Activated T-helper 1 cell treated with Interleukin-2 at 50 U/mL for 16 hours (primary cell): Measurements from ENCODE around the gene RGS10.

Experiments
- DNase-seq: peaks from one replicate; pipeline ENCODE4 v3.0.0-alpha.2; 2020; ENCODE audit warnings: low read depth

RGS10 gene

GRCh38 chr10:119518176-119518575 is 24.3 kb downstream of the RGS10 start:
- no peak for DNase-seq

- no peak for DNase-seq
Observed at GRCh38 chr10:119517235-119518141, 25.0 kb downstream of the RGS10 start.

GRCh38 chr10:119516381-119517234 is 25.9 kb downstream of the RGS10 start:
- peak; percentile 46 for DNase-seq

GRCh38 chr10:119515511-119516045 is 26.9 kb downstream of the RGS10 start:
- DNase-seq, result no peak

- no peak for DNase-seq
Observed at GRCh38 chr10:119514819-119515218, 27.7 kb downstream of the RGS10 start.

- DNase-seq, result no peak
Observed at GRCh38 chr10:119511828-119512515, 30.5 kb downstream of the RGS10 start.

- no peak for DNase-seq
Observed at GRCh38 chr10:119509909-119510451, 32.5 kb downstream of the RGS10 start.

GRCh38 chr10:119507115-119507514 is 35.4 kb downstream of the RGS10 start:
- no peak for DNase-seq

- no peak for DNase-seq
Observed at GRCh38 chr10:119505588-119506315, 36.8 kb downstream of the RGS10 start.

- DNase-seq, result no peak
Observed at GRCh38 chr10:119505131-119505551, 37.4 kb downstream of the RGS10 start.

GRCh38 chr10:119504651-119505050 is 37.9 kb downstream of the RGS10 start:
- DNase-seq, result no peak

GRCh38 chr10:119503821-119504220 is 38.7 kb downstream of the RGS10 start:
- DNase-seq, result no peak

GRCh38 chr10:119502618-119503155 is 39.8 kb downstream of the RGS10 start:
- DNase-seq, result no peak

GRCh38 chr10:119502209-119502608 is 40.3 kb downstream of the RGS10 start:
- DNase-seq, result peak; percentile 82

- no peak for DNase-seq
Observed at GRCh38 chr10:119501690-119502089, 40.8 kb downstream of the RGS10 start.

- DNase-seq, result no peak
Observed at GRCh38 chr10:119500821-119501220, 41.7 kb downstream of the RGS10 start.

GRCh38 chr10:119500123-119500795 is 42.3 kb downstream of the RGS10 start:
- no peak for DNase-seq

- no peak for DNase-seq
Observed at GRCh38 chr10:119499677-119500002, 42.9 kb downstream of the RGS10 start.

- DNase-seq, result no peak
Observed at GRCh38 chr10:119498889-119499676, 43.4 kb downstream of the RGS10 start.
